Glomerular visceral epithelial cell (primary cell): ENCODE data around the gene SP5.
"Not testable (repeated sequence)": the region's sequence is repeated elsewhere in the genome, so short reads cannot be mapped to it uniquely, and the experiment has no call there.

ENCODE experiments used
- DNase-seq: peaks from one replicate; pipeline ENCODE4 v3.0.0-alpha.2; 2016; ENCODE audit errors: extremely low spot score

SP5 gene

DNA sequence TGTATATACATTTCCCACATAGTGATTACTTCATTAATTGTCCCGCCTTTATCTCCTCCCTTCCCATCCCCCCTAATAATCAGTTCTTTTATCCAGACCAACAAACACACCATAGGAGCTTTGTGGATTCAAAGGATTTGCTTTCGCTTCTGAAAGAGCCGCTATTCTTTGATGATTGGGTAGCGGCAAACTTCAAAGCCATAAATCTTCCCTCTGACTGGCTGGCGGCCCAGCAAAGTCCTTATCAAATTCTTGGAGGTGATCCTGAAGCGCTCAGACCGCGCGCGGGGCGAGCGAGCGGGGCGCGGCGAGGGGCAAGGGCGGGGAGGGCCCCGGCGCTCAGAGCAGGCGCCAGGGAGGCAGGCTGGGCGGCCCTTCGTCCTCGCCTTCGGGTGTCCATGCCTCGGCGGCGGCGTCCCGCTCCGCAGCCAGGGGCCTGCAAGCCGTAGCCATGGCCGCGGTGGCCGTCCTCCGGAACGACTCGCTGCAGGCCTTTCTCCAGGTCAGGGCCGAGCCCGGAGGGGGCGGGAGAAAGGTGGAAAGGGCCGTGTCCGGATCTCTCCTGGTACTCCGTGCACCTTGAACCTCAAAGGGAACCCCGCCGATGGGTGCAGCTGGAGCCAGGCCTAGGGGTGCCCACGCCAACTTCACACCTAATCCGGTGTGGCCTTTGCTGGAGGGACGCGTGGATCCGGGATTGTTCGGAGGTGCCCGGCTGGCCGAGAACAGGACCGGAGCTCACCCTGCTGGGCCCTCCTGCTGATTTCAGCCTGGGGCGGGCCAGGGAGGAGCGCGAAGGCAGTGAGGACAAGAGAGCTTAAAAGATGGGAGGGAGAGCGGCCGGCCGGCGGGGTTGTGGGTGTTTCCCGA, at the start of gene SP5:
TSS of gene SP5 (plus strand) at position 276 of the 870 bp plus-strand sequence. CDS start at position 452, 176 bp downstream.
- peak; percentile 41 for DNase-seq

DNA sequence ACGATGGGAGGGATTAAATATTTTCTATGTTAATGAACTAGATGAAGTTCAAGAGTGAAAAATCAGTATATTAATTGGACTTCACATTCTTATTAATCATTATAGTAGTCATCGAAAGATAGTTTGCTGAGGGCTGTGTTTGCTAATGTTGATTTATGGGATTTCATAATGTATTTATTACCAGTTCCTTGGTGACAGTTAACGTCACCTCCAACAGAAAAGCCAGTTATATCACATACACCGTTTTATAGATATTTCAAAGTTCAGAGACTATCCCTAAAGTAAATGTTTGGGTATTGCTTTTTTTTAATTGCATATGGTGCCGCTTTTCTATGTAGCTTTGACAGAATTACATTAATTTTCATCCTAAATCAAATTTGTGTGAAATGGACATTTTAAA, 49.4 kb upstream of the SP5 start:
- DNase-seq: no peak

DNA sequence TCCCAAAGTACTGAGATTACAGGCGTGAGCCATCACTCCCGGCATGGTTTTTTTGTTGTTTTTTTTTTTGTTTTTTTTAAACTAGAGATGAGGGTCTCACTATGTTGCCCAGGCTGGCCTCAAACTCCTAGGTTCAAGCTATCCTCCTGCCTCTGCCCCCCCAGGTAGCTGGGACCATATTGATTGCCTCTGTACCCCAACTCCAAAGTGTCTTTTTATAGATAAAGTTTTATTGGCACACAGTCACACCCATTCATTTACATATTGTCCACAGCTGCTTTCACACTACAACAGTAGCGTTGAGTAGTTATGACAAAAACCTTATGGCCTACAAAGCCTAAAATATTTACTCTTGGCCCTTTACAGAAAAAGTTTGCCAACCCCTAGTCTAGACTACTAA, 45.2 kb upstream of the SP5 start:
- DNase-seq: no peak

DNA sequence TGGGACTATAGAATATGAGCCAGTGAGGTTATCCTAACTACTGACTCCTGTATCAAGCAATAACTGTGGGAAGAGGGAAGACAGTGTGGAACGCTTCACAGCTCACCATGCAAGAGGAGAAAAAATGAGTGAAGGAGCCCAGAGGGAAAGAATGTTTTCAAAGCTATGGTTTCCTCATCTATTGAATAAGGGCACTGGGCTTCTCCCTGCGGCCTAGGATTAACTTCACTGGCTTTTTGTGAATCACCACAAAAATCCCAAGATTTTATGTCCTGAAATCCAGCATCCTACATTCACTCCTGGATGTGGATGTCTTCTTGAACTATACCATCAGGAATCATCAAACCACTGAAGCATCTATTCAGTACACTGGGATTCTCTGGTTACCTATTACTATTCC, 44.5 kb upstream of the SP5 start:
- no peak for DNase-seq

DNA sequence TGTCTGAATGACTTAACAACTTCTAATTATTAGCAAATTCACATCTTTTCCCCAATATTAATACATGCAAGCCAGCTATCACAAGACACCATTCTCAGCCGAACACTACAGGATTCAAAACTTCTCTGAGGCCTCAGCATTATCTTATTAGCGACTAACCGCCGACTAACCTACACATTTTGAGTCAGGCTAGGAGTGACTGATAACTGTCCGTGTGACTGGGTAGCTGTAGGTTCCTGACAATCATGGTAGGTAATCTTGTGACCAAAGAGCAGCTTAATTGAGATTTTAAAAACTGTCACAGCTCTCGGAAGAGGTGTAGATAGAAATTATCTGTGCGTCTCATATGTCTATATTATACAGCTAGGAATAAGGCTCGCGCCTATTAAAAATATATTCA, 44.1 kb upstream of the SP5 start:
- DNase-seq: no peak

DNA sequence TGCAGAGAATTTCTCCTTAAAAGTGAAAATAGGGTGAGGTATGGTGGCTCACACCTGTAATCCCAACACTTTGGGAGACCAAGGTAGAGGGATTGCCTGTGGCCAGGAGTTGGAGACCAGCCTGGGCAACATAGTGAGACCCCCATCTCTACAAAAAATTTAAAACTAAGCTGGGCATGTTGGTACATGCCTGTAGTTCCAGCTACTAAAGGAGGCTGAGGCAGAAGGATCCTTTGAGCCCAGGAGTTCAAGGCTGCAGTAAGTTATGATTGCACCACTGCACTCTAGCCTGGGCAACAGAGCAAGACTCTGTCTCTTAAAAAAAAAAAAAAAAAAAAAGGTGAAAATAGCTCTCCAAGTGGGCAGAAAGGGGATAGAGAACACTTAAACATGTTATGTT, 40.9 kb upstream of the SP5 start:
- not testable (repeated sequence) for DNase-seq

DNA sequence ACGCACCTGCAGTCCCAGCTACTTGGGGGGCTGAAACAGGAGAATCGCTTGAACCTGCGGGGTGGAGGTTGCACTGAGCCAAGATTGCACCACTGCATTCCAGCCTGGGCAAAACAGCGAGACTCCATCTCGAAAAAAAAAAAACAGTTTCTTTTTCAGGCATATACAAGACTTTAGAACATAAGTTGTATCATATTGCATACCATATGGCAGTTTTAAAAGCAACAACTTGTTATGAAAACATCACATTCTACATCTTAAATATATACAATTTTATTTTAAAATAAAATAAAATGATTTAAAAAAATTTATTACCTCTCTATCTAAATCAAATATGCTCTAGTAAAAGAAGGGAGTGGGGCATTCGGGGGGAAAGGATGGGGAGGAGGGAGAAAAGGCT, 39.4 kb upstream of the SP5 start:
- DNase-seq: no peak

DNA sequence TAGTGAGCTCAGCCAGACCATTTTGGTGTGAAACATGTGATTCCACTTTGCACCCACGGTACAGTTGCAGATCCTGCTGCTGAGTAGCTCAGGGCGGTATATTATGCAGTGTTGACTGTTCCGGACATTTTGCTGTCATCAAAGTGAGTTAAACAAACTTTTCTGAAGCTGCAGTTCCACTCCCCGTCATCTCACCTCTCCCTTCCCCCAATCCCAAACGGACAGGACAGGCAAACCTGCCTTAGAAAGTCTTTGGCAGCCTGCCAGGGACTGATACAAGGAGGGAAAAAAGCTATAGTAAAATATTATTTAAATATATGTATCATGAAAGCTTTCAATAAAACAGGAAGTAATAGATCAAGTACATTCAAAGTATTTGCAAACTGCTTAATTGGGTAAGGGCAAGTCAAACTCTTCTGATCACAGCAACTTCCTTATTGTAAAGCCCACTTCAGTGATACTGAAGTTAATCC, 35.5 kb upstream of the SP5 start:
- DNase-seq: no peak

DNA sequence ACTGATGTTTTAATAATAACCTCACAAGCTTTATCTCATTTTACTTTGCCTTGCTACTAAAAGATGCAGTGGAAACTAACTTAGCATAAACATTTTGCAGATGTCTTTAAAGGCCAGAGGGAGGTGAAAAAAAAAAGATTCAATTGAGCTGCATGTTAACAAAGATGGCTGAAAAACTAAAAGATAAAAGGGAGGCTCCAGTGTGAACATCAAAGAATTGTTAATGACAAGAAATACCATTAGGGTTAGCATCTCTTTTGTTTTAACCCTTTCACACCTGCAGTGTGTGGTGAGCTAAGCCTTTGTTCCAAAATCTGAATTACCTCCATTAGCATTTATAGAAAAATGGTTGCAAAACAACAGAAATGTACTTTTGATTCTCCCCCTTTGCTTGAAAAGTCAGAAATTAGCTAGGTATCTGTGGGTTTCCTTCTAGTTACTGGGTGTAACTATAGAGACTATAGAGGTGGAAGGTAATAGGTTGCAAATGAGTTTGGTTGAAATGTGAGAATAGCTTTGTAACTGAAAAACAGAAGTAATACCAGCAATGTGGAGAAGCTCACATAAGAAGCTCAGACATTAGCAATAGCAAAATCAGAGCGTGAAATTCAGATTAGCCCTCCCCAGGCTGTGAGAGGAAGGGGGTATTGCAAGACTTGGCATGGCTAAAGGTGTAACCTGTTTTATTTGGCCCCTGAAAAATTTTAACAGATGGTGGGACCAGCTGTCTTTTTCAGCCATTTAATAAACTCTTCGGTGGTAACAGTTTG, 34.8 kb upstream of the SP5 start:
- no peak for DNase-seq

DNA sequence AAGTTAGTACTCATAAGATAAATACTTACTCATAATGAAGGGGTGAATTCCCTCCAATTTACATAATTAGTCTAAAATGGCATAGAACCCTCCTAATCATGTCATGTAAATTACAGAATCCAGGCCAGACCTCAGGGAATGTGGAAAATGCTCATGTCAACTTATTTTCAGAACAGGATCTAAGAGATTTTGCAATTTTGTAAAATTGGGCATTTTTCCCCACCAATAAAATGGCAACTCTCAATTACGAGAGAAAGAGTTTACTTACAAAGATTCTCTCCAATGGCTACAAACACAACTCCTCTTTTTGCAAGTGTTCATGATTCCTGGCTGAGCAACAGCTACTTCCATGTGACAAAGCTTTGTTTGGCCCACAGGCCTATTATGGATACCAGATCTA, 33.8 kb upstream of the SP5 start:
- no peak for DNase-seq

DNA sequence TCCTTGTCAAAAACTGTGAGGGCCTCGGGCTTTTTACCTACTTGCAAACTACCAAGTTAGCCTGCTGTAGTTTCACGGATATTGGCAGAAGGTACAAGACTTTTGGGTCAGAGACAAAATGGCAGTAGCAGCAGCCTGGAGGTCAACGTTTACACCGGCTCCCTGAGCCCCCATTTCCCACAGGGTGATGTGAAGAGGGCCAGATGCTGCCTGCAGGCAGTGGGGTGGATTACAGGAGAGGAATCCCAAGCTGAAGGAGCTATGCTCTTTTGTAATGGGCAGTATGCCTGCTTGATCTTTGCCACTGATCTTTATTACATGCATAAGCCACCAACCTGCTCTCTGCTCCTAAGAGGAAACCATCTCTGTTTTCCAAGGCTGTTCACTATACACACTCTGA, 29.5 kb upstream of the SP5 start:
- no peak for DNase-seq

DNA sequence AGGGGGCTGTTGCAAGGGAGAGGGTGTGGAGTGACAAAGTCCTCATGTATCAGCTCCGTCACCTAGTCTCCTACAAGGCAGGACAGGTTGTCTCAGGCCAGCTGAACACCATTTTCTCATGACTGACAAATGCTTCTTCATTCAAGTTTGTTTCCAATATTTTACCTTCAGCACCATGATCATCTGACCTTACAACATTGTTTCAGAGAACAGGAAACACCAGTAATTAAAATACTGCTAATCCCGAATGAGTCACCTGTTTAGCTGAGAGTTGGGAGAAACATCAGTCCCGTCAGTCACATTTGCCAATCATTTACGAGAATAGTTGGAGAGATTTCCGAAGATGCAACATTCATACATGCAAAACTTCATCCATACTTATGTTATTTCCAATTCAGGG, 25.7 kb upstream of the SP5 start:
- no peak for DNase-seq

DNA sequence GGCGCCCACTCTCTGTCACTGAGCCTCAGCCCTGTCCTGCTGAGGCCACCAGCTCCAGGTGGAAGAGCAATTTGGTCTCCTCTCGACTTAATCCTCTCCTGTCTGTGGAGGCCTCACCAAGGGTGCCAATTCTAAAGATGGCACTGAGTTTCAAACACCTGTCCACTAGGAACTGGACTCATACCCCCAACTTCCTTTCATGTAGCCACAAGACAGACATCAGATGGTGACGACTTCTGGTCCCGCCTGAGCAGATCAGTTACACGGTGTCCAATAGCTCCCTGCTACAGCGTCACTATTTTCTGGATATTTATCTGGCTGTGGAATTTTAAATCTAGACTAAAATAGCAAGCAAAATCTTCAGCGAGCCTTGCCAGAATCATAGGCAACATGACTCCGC, 24.5 kb upstream of the SP5 start:
- DNase-seq: no peak

DNA sequence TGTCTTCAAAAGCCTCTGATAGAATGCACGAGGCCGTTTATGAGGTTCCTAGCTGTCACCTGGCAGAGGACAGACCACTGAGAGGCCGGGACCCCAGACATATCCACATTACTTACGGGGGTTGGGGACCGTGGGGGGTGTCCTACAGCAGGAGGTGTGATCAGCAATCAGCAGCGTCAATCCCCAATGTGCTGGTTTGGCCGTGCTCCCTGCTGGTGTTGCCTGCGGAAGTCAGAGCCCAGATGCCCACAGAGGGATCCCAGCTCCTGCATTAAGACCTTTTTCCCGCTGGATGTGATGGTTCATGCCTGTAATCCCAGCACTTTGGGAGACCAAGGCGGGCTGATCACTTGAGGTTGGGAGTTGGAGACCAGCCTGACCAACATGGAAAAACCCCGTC, 20.8 kb upstream of the SP5 start:
- no peak for DNase-seq

DNA sequence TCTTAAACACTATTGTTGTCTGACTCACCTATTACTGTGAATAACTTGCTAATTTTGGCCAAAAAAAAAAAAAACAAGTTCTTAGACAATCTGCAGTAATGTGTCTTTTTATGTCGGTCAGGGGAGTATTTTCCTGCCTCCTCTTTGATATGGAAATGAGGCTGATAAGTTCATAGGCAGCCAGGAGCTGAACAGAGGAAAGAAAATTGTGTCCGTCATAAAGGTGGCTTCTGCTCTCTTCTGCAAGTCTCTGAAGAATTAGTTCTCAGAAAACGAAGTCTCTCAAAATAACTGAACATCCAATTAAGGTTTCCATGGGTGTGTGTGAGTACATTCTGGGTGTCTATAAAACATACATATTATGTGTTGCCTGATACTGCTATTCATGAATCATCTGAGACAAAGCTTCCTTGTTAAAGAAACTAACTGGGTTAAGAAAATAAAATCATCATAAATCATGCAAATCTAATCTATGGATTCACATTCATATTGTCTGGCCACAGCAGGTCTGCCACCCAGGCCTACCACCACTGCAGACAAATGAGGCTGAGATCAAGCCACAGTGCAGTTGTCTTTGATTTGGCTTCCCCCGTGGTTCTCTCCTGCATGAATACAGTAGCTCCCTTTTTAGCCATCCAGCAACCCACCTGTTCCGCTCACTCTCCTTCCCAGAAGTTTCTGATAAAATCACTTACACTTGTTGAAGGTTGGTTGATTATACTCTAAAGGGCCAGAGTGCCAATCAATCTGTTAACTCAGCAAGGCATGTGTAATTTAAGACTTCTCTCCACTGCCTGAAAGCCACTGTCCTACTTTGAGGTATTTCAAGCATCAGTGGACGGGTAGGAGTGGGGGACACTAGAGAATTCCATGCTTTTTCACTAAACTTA, 19.4 kb upstream of the SP5 start:
- no peak for DNase-seq

DNA sequence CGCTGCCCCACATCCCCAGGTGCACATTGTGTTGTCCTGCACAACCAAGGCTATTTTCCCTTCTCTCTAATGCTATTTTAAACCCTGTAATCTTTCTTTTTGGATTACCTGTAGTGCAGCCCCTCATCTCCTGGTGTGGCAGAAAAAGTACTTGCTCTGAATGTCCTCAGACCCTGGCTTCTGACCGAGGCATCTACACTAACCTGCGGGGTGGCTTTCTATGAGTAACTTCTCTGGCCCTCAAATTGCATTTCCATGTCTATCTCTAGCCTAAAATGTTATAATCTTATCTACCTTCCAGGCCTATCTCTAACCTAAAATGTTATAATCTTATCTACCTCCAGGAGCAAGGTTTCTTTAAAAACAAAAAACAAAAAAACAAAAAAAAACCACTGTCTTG, 18.2 kb upstream of the SP5 start:
- DNase-seq: no peak

DNA sequence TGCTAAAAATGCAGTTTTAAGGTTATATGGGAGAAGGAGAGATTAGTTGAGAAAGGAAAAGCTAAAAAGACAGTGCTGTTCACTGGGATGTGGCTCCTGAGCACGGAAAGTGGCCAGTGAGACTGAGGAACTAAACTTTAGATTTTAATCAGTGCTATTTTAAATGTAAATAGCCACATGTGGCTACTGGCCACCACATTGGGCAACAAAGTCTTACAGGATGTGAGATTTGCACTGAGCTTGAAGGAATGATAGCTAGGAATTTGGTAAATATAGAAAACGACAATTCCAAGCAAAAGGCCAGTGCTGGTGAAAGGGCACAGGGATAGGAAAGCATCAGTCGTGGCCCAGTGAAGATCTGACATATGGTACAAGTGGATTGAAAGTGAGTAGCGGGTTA, 14.1 kb upstream of the SP5 start:
- DNase-seq: no peak

DNA sequence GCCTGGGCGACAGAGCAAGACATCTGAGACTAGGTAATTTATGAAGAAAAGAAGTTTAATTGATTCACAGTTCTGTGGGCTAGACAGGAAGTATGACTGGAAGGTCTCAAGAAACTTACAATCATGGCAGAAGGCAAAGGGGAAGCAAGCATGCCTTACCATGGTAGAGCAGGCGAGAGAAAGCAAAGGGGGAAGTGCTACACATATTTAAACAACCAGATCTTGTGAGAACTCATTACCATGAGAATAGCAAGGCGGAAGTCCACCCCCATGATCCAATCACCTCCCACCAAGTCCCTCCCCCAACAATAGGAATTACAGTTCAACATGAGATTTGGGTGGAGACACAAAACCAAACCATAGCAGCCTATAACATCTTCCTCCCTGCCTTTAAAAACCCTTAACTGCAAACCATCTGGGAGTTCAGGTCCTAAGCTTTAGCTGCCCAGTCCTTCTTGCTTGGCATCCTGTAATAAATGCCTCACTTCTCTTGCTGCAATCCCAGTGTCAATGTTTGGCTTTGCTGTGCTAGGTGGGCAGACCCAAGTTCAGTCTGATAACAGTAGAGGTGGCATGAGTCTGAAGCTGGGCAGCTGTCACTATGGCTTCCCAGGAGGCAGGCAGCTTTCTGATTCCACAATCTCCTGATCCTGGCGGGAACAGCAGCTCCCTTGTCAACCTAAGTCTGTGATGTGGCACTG, 11.2 kb upstream of the SP5 start:
- no peak for DNase-seq

DNA sequence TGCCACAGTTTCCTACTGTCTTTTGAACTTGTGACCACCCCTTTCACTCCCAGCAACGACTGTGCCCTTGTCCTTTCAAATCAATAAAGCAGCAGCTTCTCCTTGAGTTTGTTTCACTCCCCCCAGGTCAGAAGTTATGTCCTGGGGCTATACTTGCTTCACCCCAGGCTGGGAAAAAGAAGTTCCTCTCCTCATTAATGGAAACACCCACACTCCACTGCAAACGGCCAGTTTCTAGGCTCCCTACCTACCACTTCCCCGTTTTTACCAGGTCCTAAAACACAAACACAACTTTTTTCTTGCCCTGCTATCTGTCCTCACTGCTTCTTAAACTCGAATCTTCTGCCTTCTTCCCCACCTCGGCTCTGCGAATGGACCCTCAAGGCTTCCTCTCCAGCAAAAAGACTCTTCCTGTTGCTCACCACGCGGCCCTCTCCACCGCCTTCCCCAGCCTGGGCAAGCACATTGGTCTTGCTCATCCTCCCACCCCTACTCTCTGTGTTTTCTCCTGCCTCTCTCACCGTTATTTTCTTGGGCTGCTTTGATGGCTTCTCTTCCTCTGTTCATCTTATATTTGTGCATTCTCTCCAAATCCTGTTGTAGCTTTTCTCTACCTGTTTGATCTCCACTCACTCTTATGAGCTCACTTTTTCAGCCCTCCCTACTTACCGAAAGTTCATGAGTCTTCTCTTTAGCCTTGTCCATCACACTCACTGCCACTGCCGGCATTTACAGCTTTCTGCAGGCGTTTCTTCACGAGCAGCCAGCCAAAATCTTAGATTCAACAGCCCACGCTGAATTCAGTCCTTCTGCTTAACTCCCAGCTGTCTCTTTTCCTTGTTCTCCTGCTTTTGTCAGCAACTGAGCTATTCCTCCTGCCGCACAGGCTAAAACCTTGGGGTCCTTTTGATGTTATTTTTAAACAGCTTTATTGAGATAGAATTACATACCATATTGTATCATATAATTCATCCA, 7.0 kb upstream of the SP5 start:
- no peak for DNase-seq

DNA sequence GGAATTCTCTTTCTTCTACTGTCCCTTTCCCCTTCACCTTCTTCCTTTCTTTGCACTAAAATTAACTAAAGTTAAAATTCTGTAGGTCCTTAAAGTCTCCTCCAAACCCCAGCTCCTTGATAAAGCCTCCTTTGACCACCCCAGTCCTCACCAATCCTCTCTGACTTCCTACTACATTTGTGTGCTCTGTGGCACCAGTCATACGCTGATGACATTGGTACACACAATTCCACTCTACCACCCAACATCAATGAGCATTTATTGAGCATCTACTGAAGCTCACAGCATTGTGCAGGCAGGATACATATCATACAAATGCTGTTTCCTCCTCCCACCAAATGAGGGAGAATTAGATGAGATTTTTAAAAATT, 4.5 kb upstream of the SP5 start:
- no peak for DNase-seq
